Activated CD4-positive, CD25-positive, alpha-beta regulatory T cell treated with anti-CD3 and anti-CD28 coated beads, Interleukin-2, amount 50 U/mL, for 72 hours (primary cell): ENCODE data around the gene GSN.
"Not testable (repeated sequence)": the region's sequence is repeated elsewhere in the genome, so short reads cannot be mapped to it uniquely, and the experiment has no call there.

Experiments
- DNase-seq: peaks from one replicate; pipeline ENCODE4 v3.0.0; 2021

The GSN gene

DNA sequence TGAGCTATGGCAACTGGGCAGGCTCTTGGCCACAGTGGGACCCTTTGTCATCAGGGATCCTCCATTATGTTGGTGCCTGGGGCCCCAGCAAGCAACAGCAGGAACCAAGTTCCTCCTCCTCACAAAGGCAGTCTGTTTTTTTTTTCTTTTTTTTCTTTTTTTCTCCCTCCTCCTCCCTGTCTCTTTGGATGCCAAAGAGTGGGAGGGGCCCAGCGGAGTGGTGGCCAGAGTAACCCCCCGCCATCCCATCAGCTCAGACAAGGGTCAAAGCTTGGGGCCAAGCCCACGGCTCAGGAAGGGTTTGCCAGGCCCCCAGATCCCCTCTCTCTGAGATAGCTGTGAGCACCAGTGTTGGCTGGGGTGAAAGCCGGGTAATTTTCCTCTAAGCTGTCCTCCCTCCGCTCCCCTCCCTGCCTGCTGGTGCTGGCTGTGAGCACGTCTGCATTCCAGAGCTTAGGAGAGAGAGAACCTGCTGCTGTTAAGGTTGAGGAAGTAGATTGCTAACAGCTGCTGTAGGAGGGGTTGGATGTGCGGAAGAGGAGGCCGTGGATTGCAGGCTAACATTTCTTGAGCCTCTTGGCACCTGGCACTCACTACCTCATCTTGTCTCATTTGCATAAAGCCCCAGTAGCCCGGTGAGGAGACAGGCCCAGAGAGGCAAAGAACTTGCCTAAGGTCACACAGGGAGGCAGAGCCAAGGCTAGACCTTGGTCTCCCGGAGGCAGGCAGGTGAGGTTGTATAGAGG, 21.2 kb downstream of the GSN start:
- DNase-seq: no peak

- DNase-seq: no peak
Measured at GRCh38 chr9:121289772-121290370, 21.9 kb downstream of the GSN start.

GRCh38 chr9:121291536-121291935, 23.6 kb downstream of the GSN start:
- DNase-seq: not testable (repeated sequence)

DNA sequence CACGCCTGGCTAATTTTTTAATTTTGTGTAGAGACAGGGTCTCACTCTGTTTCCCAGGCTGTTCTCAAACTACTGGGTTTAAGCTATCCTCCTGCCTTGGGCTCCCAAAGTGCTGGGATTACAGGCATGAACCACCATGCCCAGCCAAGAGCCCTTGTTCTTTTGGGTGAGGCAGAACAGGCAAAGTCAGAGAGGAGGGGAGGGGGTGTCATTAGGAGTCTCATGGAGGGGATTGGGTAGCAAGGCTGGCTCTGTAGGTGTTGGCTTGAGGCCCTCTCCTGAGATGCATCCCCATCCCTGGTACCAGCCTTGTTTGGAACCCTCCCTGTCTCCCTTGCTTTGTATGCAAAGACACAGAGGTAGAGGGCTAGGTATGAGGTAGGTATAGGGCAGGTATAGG, 24.1 kb downstream of the GSN start:
- DNase-seq: no peak

GRCh38 chr9:121292801-121293241, 24.9 kb downstream of the GSN start:
- no peak for DNase-seq

- DNase-seq: no peak
Measured at GRCh38 chr9:121294151-121294743, 26.3 kb downstream of the GSN start.

DNA sequence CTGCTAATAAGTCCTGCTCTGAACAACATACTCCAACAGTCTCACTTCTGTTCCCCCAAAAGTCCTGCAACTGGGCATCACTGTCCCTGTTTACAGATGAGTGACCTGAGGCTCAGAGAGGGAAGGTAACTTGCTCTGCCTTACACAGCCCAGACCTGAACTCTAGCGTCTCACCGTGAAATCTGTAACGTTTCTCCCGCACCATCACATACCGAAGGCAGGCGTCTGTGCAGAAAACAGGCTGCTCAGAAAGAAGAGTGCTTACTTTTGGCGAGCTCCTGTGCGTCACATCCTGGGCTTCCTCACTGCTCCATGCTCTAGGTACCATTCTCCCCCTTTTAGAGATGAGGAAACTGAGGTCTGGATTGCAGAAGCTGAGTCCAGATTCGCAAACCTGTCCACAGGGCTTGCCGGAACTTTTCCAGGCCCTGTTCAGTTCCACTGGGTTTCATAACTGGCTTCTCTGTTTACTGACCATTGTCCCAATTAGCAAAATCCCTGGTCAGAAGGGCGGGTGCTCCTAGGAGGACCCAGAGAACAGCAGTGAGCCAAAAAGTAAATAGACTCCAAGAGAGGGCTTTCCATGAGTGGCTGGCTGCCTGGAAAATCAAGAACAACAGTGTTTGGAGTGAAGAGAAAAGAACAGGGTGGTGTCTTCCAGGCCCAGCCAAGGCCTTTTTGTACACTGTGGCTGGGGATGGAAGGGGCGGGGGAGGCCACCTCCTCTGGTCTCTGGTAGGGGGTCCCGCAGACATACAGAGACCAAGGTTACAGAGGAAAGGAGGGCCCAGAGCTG, 27.1 kb downstream of the GSN start:
- no peak for DNase-seq

- no peak for DNase-seq
Measured at GRCh38 chr9:121295662-121296191, 27.8 kb downstream of the GSN start.

- no peak for DNase-seq
Measured at GRCh38 chr9:121296213-121297127, 28.5 kb downstream of the GSN start.

GRCh38 chr9:121297389-121297788, 29.4 kb downstream of the GSN start:
- no peak for DNase-seq

GRCh38 chr9:121298016-121298538, 30.1 kb downstream of the GSN start:
- no peak for DNase-seq

DNA sequence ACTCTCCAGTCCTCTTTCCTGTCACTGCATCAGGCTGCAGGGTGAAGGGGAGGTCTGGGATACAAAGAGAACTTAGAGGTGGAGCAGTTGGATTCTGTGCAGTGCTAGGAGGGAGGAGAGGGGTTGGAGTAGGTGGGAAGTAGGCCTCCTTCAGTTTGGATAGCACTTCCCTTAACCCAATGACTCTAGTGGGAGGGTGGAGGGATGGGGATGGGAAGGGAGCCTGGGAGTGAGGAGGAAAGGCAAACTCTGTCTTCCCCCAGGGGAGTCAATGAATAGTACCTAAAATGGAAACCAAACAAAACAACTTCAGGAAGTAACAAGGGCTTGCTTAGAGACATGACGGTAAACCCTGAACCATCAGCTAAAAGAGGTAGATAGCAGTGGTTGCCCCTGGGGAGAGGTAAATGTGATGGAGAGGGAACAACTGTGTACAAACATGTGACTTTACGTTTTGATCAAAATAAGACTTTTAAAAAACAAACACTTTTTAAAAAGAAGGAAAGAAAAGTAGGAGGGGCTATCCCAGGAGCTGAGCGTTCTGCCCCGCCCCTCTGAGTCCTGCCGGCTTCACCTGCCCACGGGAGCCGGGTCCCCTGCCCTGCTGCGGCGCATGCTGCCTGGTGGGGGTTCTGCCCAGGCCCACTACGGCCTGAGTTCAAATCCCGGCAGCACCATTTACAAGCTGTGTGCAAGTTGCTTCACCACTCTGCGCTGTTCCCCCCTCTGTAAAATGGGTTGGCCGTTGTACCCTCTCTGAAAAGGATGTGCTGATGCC, 30.9 kb downstream of the GSN start:
- no peak for DNase-seq

- no peak for DNase-seq
Measured at GRCh38 chr9:121299467-121300282, 31.7 kb downstream of the GSN start.

DNA sequence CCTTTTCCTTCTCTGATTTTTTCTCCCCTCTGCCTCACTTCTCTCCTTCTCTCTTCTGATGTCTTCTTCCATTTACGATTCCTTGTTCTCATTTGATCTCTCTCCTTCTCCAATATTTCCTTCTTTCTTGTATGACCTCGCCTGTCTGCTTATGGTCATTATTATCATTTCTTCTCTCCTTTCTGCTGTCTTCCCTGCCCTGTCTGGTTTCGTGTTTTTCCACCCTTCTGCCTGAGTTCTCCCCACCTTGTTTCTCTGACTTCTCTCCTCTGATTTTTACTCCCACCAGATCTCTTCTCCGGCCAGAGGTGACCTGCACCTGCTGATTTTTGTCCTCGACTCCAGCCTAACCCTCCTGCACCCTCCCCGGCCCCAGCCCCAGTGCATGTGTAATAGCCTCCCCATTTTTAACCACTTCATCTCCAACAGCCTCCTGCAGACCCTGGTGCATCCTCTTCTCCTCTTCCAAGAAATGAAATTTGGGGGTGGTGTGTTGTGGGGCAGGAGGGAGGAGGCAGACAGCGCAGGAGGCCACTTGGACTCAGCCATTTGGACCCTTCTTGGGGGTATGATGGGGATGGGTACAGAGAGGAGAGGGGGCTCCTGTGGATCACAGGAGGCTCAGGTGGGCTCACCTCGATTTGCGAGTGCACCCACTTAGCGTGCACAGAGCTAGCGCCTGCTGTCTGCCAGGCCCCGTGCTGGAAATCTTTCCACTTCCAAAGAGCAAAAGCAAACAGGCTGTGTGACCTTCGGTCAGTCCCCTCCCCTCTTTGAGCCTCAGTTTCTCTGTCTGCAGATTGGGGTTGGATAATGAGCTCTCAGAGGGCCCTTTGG, 32.5 kb downstream of the GSN start:
- no peak for DNase-seq

DNA sequence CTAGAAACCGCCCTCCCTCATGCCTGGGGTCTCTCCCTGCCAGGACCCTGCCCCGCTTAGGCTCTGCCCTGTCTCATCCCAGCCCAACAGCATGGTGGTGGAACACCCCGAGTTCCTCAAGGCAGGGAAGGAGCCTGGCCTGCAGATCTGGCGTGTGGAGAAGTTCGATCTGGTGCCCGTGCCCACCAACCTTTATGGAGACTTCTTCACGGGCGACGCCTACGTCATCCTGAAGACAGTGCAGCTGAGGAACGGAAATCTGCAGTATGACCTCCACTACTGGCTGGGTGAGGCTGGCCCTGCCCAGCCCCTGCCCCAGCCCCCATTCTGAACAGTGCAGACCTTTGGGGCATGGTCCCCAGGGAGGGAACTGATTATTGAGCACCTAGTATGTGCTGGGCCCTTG, 33.9 kb downstream of the GSN start:
- DNase-seq: no peak

GRCh38 chr9:121302341-121302740, 34.4 kb downstream of the GSN start:
- DNase-seq: no peak

- no peak for DNase-seq
Measured at GRCh38 chr9:121302786-121303185, 34.8 kb downstream of the GSN start.

DNA sequence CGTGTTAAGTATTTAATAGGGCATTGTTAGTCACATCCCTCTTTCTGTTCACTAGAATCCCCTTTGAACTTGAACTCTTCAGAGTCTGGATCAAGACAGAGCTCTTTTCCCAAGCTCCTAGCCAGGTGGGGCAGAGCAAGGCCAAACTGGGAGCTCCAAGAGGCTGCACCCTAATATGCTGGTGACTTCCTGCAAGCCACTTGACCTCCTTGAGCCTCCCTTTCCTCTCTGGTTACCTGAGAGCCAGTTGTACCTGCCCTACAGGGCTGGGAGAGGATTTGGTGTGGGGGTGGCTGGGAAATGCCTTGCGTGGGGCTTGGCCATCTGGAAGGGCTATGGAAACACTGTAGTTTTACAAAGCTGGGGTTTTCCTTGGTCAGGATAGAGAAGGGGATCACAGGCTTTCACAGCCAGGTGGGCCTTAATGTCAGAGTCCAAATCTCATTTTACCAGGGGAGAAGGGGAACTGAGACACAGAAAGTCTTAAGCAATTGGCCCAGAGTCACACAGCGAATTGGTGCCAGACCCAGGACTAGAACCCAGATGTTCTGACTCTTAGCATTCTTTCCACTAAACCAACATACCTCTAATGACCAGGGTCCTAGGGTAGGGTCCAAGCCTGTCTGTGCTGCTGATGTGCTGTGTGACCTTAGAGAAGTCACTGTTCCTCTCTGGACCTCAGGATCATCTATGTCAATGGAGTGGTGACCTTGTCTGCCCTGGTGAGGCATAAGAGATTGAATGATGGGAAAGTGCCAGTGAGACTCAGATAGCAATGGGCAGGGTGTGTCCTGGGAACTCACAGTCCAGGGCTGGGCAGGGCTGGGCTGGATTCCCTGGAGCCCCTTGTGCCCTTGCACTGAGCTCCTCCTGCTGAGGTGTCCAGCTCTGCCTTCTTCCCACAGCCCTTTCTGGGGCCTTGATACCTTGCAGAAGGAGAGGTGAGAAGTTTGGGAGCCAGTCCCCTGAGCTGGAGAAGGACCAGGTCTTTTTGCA, 35.8 kb downstream of the GSN start:
- no peak for DNase-seq
